ENCODE data around the gene ADCY3.

The ADCY3 gene

GRCh38 chr2:24881623-24882022, 38.4 kb downstream of the ADCY3 start:
- ATAC-seq = no peak

DNA sequence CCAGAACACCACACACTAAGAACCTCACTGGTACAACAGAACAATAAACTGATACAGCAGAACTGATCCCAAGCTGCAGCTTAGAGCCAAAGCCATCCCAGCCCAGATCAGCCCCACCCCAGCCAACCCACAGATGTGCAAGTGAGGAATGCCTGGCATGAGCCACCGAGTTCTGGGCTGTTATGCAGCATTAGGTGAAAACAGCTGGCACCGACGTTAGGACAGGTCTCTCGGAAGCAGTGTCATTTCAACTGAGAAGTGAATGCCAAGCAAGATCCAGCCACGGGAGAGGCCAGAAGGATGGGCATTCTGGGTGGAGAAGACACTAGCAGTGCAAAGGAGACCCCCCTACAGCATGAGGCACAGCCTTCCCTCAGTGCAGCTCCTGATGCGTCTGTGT, 38.9 kb downstream of the ADCY3 start:
- TF ChIP-seq CSDC2 (CRISPR knock-in tag; IDR thresholded peaks at IDR 0.05) = no peak
- no peak for TF ChIP-seq ZNF8 (CRISPR knock-in tag; IDR thresholded peaks at IDR 0.05)
- no peak for TF ChIP-seq ZNF565 (CRISPR knock-in tag; conservative IDR thresholded peaks at IDR 0.05; ENCODE audit: low read depth)
- TF ChIP-seq ZFP30 (CRISPR knock-in tag; IDR thresholded peaks at IDR 0.05) = no peak
- no peak for TF ChIP-seq GLIS3 (CRISPR knock-in tag; IDR thresholded peaks at IDR 0.05)
- TF ChIP-seq TSHZ2 (CRISPR knock-in tag; IDR thresholded peaks at IDR 0.05) = no peak
- no peak for TF ChIP-seq TCF4 (CRISPR knock-in tag; IDR thresholded peaks at IDR 0.05; ENCODE audit: borderline replicate concordance)
- TF ChIP-seq, protein P1, sequence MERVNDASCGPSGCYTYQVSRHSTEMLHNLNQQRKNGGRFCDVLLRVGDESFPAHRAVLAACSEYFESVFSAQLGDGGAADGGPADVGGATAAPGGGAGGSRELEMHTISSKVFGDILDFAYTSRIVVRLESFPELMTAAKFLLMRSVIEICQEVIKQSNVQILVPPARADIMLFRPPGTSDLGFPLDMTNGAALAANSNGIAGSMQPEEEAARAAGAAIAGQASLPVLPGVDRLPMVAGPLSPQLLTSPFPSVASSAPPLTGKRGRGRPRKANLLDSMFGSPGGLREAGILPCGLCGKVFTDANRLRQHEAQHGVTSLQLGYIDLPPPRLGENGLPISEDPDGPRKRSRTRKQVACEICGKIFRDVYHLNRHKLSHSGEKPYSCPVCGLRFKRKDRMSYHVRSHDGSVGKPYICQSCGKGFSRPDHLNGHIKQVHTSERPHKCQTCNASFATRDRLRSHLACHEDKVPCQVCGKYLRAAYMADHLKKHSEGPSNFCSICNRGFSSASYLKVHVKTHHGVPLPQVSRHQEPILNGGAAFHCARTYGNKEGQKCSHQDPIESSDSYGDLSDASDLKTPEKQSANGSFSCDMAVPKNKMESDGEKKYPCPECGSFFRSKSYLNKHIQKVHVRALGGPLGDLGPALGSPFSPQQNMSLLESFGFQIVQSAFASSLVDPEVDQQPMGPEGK (CRISPR knock-in tag; IDR thresholded peaks at IDR 0.05; ENCODE audit: borderline replicate concordance) = no peak
- TF ChIP-seq ARNTL (CRISPR knock-in tag; IDR thresholded peaks at IDR 0.05; ENCODE audit: borderline replicate concordance, low read depth) = no peak
- no peak for TF ChIP-seq SNAI2 (CRISPR knock-in tag; IDR thresholded peaks at IDR 0.05)
- no peak for TF ChIP-seq OSR1 (CRISPR knock-in tag; IDR thresholded peaks at IDR 0.05)
- TF ChIP-seq PPARA (CRISPR knock-in tag; IDR thresholded peaks at IDR 0.05; ENCODE audit: borderline replicate concordance) = no peak
- no peak for ATAC-seq

More at GRCh38 chr2:24881623-24882022, 38.4 kb downstream of the ADCY3 start:
- TF ChIP-seq OSR1 (CRISPR knock-in tag; IDR thresholded peaks at IDR 0.05) = no peak

GRCh38 chr2:24878341-24878740, 41.7 kb downstream of the ADCY3 start:
- TF ChIP-seq, protein P2, sequence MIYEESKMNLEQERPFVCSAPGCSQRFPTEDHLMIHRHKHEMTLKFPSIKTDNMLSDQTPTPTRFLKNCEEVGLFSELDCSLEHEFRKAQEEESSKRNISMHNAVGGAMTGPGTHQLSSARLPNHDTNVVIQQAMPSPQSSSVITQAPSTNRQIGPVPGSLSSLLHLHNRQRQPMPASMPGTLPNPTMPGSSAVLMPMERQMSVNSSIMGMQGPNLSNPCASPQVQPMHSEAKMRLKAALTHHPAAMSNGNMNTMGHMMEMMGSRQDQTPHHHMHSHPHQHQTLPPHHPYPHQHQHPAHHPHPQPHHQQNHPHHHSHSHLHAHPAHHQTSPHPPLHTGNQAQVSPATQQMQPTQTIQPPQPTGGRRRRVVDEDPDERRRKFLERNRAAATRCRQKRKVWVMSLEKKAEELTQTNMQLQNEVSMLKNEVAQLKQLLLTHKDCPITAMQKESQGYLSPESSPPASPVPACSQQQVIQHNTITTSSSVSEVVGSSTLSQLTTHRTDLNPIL (CRISPR knock-in tag; IDR thresholded peaks at IDR 0.05; ENCODE audit: low read depth) = no peak
- TF ChIP-seq, protein P3, sequence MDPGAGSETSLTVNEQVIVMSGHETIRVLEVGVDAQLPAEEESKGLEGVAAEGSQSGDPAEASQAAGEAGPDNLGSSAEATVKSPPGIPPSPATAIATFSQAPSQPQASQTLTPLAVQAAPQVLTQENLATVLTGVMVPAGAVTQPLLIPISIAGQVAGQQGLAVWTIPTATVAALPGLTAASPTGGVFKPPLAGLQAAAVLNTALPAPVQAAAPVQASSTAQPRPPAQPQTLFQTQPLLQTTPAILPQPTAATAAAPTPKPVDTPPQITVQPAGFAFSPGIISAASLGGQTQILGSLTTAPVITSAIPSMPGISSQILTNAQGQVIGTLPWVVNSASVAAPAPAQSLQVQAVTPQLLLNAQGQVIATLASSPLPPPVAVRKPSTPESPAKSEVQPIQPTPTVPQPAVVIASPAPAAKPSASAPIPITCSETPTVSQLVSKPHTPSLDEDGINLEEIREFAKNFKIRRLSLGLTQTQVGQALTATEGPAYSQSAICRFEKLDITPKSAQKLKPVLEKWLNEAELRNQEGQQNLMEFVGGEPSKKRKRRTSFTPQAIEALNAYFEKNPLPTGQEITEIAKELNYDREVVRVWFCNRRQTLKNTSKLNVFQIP (CRISPR knock-in tag; IDR thresholded peaks at IDR 0.05; ENCODE audit: borderline replicate concordance, low read depth) = no peak
- no peak for TF ChIP-seq SNAI2 (CRISPR knock-in tag; IDR thresholded peaks at IDR 0.05)
- TF ChIP-seq ARNTL (CRISPR knock-in tag; IDR thresholded peaks at IDR 0.05; ENCODE audit: borderline replicate concordance, low read depth) = no peak
- TF ChIP-seq ISL1 (CRISPR knock-in tag; IDR thresholded peaks at IDR 0.05) = no peak
- TF ChIP-seq TOX (CRISPR knock-in tag; IDR thresholded peaks at IDR 0.05; ENCODE audit: borderline replicate concordance) = no peak
- TF ChIP-seq GLIS3 (CRISPR knock-in tag; IDR thresholded peaks at IDR 0.05) = no peak
- no peak for TF ChIP-seq RARB (CRISPR knock-in tag; IDR thresholded peaks at IDR 0.05)
- no peak for TF ChIP-seq ZFP3 (CRISPR knock-in tag; IDR thresholded peaks at IDR 0.05)
- TF ChIP-seq ZC3H10 (CRISPR knock-in tag; IDR thresholded peaks at IDR 0.05) = no peak
- TF ChIP-seq PPARA (CRISPR knock-in tag; IDR thresholded peaks at IDR 0.05; ENCODE audit: borderline replicate concordance) = no peak
- TF ChIP-seq OSR1 (CRISPR knock-in tag; IDR thresholded peaks at IDR 0.05) = no peak
- no peak for TF ChIP-seq TCF4 (CRISPR knock-in tag; IDR thresholded peaks at IDR 0.05; ENCODE audit: borderline replicate concordance)
- TF ChIP-seq ZNF70 (CRISPR knock-in tag; IDR thresholded peaks at IDR 0.05) = no peak
- TF ChIP-seq, protein P1 (CRISPR knock-in tag; IDR thresholded peaks at IDR 0.05; ENCODE audit: borderline replicate concordance) = no peak
- TF ChIP-seq BACH2 (CRISPR knock-in tag; IDR thresholded peaks at IDR 0.05; ENCODE audit: borderline replicate concordance) = no peak
- TF ChIP-seq ESRRG (CRISPR knock-in tag; IDR thresholded peaks at IDR 0.05) = no peak
- TF ChIP-seq TSHZ2 (CRISPR knock-in tag; IDR thresholded peaks at IDR 0.05) = no peak
- no peak for ATAC-seq

Data from SK-N-SH treated with all-trans-retinoic acid at 6 μM for 48 hours (cell line).